Superior temporal gyrus (tissue), 1 donor: ENCODE data around the gene TRAPPC12.
"Not testable (repeated sequence)": the region's sequence is repeated elsewhere in the genome, so short reads cannot be mapped to it uniquely, and the experiment has no call there.

ENCODE experiments used
- DNase-seq: peaks from one replicate; pipeline ENCODE4 v3.0.0-alpha.2; 2016; ENCODE audit errors: extremely low spot score

Gene TRAPPC12

DNA sequence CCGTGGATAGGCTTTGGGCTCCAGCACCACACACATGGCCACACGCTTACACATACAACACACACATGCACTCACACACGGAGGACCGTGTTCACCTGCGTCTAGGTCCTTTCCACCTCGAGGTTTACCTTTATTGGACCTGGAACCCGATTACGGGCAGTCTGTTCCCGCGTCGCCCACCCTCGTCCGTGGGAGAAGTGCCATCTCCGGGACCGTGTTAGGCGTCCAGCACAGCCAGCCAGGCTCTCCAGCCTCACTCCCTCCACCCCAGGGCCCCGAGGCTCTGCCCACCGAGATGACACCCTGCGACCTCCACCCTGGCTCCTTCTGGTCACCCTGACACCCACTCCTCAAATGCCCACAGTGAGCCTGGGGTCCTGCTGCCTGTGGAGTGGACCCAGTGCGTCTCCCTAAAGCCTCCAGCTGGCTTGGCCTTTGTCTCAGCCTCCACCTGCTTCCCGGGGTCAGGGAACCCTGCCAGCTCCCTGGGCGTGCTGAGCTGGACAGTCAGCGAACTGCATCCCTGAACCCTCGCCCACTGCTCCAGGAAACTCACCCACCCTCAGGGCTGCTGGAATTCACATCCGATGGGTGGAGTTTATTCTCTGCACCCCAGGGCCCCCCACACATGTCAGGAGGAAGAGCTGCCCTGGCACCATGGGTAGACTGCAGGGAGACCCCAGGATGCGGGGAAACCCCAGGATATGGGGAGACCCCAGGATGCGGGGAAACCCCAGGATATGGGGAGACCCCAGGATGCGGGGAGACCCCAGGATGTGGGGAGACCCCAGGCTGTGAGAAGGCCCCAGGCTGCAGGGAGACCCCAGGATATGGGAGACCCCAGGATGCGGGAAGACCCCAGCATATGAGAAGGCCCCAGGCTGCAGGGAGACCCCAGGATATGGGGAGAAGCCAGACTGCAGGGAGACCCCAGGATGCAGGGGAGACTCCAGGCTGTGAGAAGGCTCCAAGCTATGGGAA, 106.8 kb downstream of the TRAPPC12 start:
- no peak for DNase-seq

GRCh38 chr2:3487028-3487425, 107.5 kb downstream of the TRAPPC12 start:
- DNase-seq: no peak

- DNase-seq: no peak
Measured at GRCh38 chr2:3487432-3487831, 107.9 kb downstream of the TRAPPC12 start.

GRCh38 chr2:3488061-3488531, 108.6 kb downstream of the TRAPPC12 start:
- no peak for DNase-seq

DNA sequence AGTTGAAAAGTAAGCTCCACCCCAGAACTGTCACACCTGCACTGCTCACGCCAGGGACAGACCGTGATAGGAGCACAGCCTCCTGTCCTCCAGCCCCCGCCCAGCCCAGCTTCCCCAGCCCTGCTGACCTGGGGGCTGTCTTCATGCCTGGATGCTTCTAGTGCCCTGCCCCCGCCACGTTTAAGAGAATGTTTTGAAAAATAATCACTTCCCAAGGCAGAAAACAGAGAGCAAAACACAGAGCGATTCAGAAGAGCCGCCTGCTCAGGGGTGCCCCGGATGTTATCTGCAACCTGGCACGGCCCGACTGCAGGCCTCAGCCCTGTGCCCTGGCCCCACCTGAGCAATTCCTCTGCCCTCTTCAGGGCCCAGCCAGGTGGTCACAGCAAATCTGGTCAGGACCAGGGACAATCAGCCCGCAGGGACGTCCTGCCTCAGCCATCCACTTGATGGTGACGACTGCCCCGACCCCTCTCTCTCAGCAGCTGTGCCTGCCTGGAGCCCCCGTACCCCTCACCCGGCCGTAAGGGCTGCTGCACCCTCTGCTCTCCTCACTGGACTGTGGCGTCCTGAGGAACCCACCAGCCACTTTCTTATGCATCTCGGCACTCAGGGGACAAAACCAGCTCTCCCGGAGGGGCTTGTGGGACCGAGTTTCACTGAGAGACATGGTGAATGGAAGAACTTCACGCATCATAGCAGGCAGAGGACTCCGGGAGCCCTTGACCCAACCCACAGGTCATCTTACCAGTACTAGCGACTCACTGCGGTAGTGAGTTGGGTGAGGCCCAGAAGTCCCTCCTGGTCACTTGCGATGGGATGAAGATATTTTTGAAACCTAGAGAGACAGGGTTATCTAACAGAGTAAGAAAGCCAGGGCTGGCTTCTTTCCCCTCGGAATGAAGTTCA, 109.6 kb downstream of the TRAPPC12 start:
- no peak for DNase-seq

GRCh38 chr2:3489764-3490115, 110.2 kb downstream of the TRAPPC12 start:
- DNase-seq: no peak

- DNase-seq: no peak
Measured at GRCh38 chr2:3490191-3491170, 111.0 kb downstream of the TRAPPC12 start.

DNA sequence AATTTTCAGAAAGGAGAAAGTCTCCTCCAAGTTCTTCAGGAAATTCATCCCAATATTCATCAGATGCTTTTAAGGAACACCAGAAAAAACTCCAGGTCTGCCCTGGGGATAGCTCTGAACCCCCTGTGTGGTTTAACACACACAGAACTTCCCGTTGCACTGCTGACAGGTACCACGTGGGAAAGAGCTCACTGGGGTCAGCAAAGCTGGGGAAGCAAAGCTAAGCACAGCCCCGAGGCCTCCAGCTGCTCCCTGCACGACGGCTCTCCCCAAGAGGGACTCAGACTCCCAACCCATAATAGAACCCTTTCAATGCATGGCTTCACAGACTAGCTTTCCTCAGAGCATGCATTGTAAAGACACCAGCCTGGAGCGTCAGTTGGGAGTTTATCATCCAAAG, 111.8 kb downstream of the TRAPPC12 start:
- no peak for DNase-seq

- no peak for DNase-seq
Measured at GRCh38 chr2:3491716-3492474, 112.4 kb downstream of the TRAPPC12 start.

DNA sequence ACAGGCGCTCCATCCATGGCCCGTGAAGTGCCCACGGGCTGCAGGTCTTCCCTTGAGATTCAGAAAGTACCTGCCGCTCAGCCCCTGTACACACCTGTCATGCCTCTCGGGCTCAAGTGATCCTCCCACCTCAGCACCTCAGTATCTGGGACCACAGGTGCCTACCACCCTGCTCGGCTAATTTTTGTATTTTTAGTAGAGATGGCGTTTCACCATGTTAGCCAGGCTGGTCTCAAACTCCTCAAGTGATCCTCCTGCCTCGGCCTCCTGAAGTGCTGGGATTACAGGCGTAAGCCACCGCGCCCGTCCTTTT, 112.9 kb downstream of the TRAPPC12 start:
- DNase-seq: not testable (repeated sequence)

- no peak for DNase-seq
Measured at GRCh38 chr2:3492951-3493614, 113.6 kb downstream of the TRAPPC12 start.

DNA sequence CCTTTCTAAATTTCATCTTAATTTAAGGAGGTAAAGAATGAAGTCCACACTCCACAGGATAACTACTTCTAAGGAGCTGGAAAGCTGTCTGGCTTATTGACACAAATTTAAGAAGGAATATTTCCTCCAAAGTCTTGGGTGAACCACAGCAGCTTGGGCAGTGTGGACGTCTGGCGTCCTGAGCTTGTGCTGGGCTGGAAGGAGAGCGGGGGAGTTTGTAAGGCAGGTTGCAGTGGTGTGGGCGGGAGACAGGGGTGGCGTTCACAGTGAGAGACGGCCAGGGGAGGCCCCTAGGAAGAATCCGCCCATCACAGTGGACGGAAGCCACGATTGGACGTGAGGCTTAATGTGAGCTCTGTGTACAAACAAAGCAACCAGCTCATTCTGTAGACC, 114.1 kb downstream of the TRAPPC12 start:
- DNase-seq: no peak

GRCh38 chr2:3494984-3495666, 115.6 kb downstream of the TRAPPC12 start:
- no peak for DNase-seq

DNA sequence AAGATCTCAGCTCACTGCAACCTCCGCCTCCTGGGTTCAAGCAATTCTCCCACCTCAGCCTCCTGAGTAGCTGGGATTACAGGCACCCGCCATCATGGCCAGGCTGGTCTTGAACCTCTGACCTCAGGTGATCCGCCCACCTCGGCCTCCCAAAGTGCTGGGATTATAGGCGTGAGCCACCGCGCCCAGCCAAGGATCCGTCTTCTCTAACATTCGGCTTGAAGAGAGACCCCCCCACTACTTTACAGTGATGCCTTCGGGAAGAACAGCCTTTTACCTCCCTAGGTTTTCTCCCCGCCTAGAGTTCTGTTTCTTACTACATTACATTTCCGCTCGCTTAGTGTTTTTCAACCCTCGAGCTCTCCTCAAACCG, 117.2 kb downstream of the TRAPPC12 start:
- DNase-seq: not testable (repeated sequence)

GRCh38 chr2:3498783-3499394, 119.4 kb downstream of the TRAPPC12 start:
- no peak for DNase-seq

- no peak for DNase-seq
Measured at GRCh38 chr2:3500326-3500899, 120.9 kb downstream of the TRAPPC12 start.

DNA sequence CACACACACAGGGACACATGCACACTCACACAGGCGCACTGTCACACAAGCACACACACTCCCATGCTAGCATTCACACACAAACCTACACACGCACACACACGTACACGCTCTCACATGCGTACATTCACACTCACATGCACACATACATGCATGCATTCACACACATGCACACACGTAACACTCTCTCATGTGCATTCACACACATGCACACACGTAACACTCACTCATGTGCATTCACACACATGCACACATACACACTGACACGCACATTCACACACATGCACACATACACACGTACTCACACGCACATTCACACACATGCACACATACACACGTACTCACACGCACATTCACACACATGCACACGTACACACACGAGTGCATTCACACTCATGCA, 123.6 kb downstream of the TRAPPC12 start:
- DNase-seq: no peak

- no peak for DNase-seq
Measured at GRCh38 chr2:3503483-3503882, 124.0 kb downstream of the TRAPPC12 start.

DNA sequence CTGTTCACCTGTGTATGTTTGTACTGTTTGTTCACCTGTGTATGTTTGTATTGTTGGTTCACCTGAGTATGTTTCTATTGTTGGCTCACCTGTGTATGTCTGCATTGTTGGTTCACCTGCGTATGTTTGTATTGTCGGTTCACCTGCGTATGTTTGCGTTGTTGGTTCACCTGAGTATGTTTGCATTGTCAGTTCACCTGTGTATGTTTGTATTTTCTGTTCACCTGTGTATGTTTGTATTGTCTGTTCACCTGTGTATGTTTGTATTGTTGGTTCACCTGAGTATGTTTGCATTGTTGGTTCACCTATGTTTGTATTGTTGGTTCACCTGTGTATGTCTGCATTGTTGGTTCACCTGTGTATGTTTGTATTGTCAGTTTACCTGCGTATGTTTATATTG, 125.2 kb downstream of the TRAPPC12 start:
- no peak for DNase-seq
